ENCODE measurements around the gene LTA.

The LTA gene

GRCh38 chr6:31538805-31539400, 33.2 kb upstream of the LTA start:
- no peak for DNase-seq (ENCODE audit: low read depth in 1 of 2, low spot score in 1 of 2)
- Histone ChIP-seq H3K4me3 (replicated peaks; ENCODE audit: insufficient read depth, low read length) (no peak overlapping the region), H3K27me3 (ENCODE audit: insufficient read depth, poor library complexity, severe bottlenecking) (no peaks in the 10 kb centered on the region), H3K27ac (replicated peaks) (no peak overlapping the region)
- TF ChIP-seq REST (IDR thresholded peaks at IDR 0.05; ENCODE audit: insufficient replicate concordance, low read depth), result no peak
- TF ChIP-seq GABPA (IDR thresholded peaks at IDR 0.05; ENCODE audit: low read depth), result no peak
- no peak for TF ChIP-seq POLR2AphosphoS5 (IDR thresholded peaks at IDR 0.05; ENCODE audit: low read depth)
- TF ChIP-seq CTCF (IDR thresholded peaks at IDR 0.05; ENCODE audit: insufficient read depth, low read length), result no peak
- TF ChIP-seq SPI1 (IDR thresholded peaks at IDR 0.05; ENCODE audit: borderline replicate concordance, low read depth), result no peak

GRCh38 chr6:31540640-31541039, 31.4 kb upstream of the LTA start:
- peak overlapping the region; percentile 98 for H3K27ac ChIP-seq (replicated peaks)
- TF ChIP-seq POLR2AphosphoS5 (IDR thresholded peaks at IDR 0.05; ENCODE audit: low read depth) (no peak), CTCF (IDR thresholded peaks at IDR 0.05; ENCODE audit: insufficient read depth, low read length) (no peak), GABPA (IDR thresholded peaks at IDR 0.05; ENCODE audit: low read depth) (no peak), REST (IDR thresholded peaks at IDR 0.05; ENCODE audit: insufficient replicate concordance, low read depth) (no peak), SPI1 (IDR thresholded peaks at IDR 0.05; ENCODE audit: borderline replicate concordance, low read depth) (no peak)
- no peaks in the 10 kb centered on the region for H3K27me3 ChIP-seq (ENCODE audit: insufficient read depth, poor library complexity, severe bottlenecking)
- DNase-seq (ENCODE audit: low read depth in 1 of 2, low spot score in 1 of 2), result no peak
- H3K4me3 ChIP-seq (replicated peaks; ENCODE audit: insufficient read depth, low read length), result peak overlapping the region; percentile 63

GRCh38 chr6:31541059-31541657, 30.9 kb upstream of the LTA start:
- TF ChIP-seq POLR2AphosphoS5 (IDR thresholded peaks at IDR 0.05; ENCODE audit: low read depth) (no peak), SPI1 (IDR thresholded peaks at IDR 0.05; ENCODE audit: borderline replicate concordance, low read depth) (peak; percentile 14; the same call in 1 of the 2 replicates)
- peak overlapping the region; percentile 98 for H3K27ac ChIP-seq (replicated peaks)
- peak overlapping the region; percentile 63 for H3K4me3 ChIP-seq (replicated peaks; ENCODE audit: insufficient read depth, low read length)
- no peaks in the 10 kb centered on the region for H3K27me3 ChIP-seq (ENCODE audit: insufficient read depth, poor library complexity, severe bottlenecking)
- peak in 1 of 2 experiments; percentile 85 for DNase-seq (ENCODE audit: low read depth in 1 of 2, low spot score in 1 of 2)

GRCh38 chr6:31541658-31542521, 30.2 kb upstream of the LTA start, which contains the start of gene DDX39B:
TSS of gene DDX39B (minus strand) at chr6:31542003. CDS start at chr6:31540532, 1,471 bp downstream.
- DNase-seq (ENCODE audit: low read depth in 1 of 2, low spot score in 1 of 2), result peak; percentile 96 to 98
- Histone ChIP-seq H3K27ac (replicated peaks) (peak within 1 kb of the TSS; percentile 98), H3K4me3 (replicated peaks; ENCODE audit: insufficient read depth, low read length) (peak within 1 kb of the TSS; percentile 63), H3K27me3 (ENCODE audit: insufficient read depth, poor library complexity, severe bottlenecking) (no peaks in the 10 kb centered on the region)
- TF ChIP-seq SPI1 (IDR thresholded peaks at IDR 0.05; ENCODE audit: borderline replicate concordance, low read depth) (peak; percentile 25; the same call in 1 of the 2 replicates), GABPA (IDR thresholded peaks at IDR 0.05; ENCODE audit: low read depth) (peak; percentile 73), REST (IDR thresholded peaks at IDR 0.05; ENCODE audit: insufficient replicate concordance, low read depth) (peak; percentile 80), POLR2AphosphoS5 (IDR thresholded peaks at IDR 0.05; ENCODE audit: low read depth) (peak; percentile 93), CTCF (IDR thresholded peaks at IDR 0.05; ENCODE audit: insufficient read depth, low read length) (no peak)

Measured in HL-60 (cell line).